ENCODE measurements around the gene SERPINB13.

SERPINB13 gene

GRCh38 chr18:63592471-63592870 is 5.3 kb downstream of the SERPINB13 start:
- H3K27me3 ChIP-seq (ENCODE audit: insufficient read depth, low read length, poor library complexity, severe bottlenecking), result peaks cover 1% of the 10 kb centered on the region
- H3K9ac ChIP-seq (ENCODE audit: low read depth, low read length, poor library complexity, severe bottlenecking), result no peak overlapping the region
- H3F3A ChIP-seq (ENCODE audit: low read depth), result no peaks in the 10 kb centered on the region
- no peaks in the 10 kb centered on the region for H3K79me2 ChIP-seq (ENCODE audit: insufficient read depth, low read length)
- TF ChIP-seq, protein P1, sequence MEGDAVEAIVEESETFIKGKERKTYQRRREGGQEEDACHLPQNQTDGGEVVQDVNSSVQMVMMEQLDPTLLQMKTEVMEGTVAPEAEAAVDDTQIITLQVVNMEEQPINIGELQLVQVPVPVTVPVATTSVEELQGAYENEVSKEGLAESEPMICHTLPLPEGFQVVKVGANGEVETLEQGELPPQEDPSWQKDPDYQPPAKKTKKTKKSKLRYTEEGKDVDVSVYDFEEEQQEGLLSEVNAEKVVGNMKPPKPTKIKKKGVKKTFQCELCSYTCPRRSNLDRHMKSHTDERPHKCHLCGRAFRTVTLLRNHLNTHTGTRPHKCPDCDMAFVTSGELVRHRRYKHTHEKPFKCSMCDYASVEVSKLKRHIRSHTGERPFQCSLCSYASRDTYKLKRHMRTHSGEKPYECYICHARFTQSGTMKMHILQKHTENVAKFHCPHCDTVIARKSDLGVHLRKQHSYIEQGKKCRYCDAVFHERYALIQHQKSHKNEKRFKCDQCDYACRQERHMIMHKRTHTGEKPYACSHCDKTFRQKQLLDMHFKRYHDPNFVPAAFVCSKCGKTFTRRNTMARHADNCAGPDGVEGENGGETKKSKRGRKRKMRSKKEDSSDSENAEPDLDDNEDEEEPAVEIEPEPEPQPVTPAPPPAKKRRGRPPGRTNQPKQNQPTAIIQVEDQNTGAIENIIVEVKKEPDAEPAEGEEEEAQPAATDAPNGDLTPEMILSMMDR (conservative IDR thresholded peaks at IDR 0.05; ENCODE audit: low read length), result no peak
- no peak for TF ChIP-seq EZH2phosphoT487 (IDR thresholded peaks at IDR 0.05; ENCODE audit: borderline replicate concordance)
- H4K20me1 ChIP-seq (ENCODE audit: insufficient read depth, low read length, poor library complexity, severe bottlenecking), result no peaks in the 10 kb centered on the region
- no peak overlapping the region for H3K4me2 ChIP-seq (ENCODE audit: low read depth, low read length, poor library complexity, severe bottlenecking)
- no peaks in the 10 kb centered on the region for H3K36me3 ChIP-seq (ENCODE audit: insufficient read depth, low read length)
- no peak overlapping the region for H2AFZ ChIP-seq (ENCODE audit: low read length)
- no peak overlapping the region for H3K4me3 ChIP-seq (ENCODE audit: low read length, poor library complexity, severe bottlenecking)
- H3K9me3 ChIP-seq (ENCODE audit: insufficient read depth, low read depth, low read length), result no peaks in the 10 kb centered on the region
- no peaks in the 10 kb centered on the region for H3K4me1 ChIP-seq (ENCODE audit: insufficient read depth, low read length, poor library complexity, severe bottlenecking)
- no peaks in the 10 kb centered on the region for H3K9me2 ChIP-seq (replicated peaks; ENCODE audit: low read depth, low read length)

GRCh38 chr18:63596964-63597363 is 9.8 kb downstream of the SERPINB13 start:
- H3K9me3 ChIP-seq (ENCODE audit: insufficient read depth, low read depth, low read length), result no peaks in the 10 kb centered on the region
- no peak for TF ChIP-seq EZH2phosphoT487 (IDR thresholded peaks at IDR 0.05; ENCODE audit: borderline replicate concordance)
- TF ChIP-seq, protein P1 (conservative IDR thresholded peaks at IDR 0.05; ENCODE audit: low read length), result no peak
- no peak overlapping the region for H2AFZ ChIP-seq (ENCODE audit: low read length)

GRCh38 chr18:63603355-63603754 is 16.2 kb downstream of the SERPINB13 start:
- Histone ChIP-seq H4K20me1 (ENCODE audit: insufficient read depth, low read length, poor library complexity, severe bottlenecking) (no peaks in the 10 kb centered on the region), H3K36me3 (ENCODE audit: insufficient read depth, low read length) (no peaks in the 10 kb centered on the region), H3K4me2 (ENCODE audit: low read depth, low read length, poor library complexity, severe bottlenecking) (no peak overlapping the region), H3K9me2 (replicated peaks; ENCODE audit: low read depth, low read length) (no peaks in the 10 kb centered on the region), H3K4me1 (ENCODE audit: insufficient read depth, low read length, poor library complexity, severe bottlenecking) (no peaks in the 10 kb centered on the region), H3K9ac (ENCODE audit: low read depth, low read length, poor library complexity, severe bottlenecking) (no peak overlapping the region), H3K79me2 (ENCODE audit: insufficient read depth, low read length) (no peaks in the 10 kb centered on the region), H3K9me3 (ENCODE audit: insufficient read depth, low read depth, low read length) (no peaks in the 10 kb centered on the region), H3K27me3 (ENCODE audit: insufficient read depth, low read length, poor library complexity, severe bottlenecking) (no peaks in the 10 kb centered on the region), H3F3A (ENCODE audit: low read depth) (no peaks in the 10 kb centered on the region), H2AFZ (ENCODE audit: low read length) (no peak overlapping the region), H3K4me3 (ENCODE audit: low read length, poor library complexity, severe bottlenecking) (no peak overlapping the region)
- TF ChIP-seq EZH2phosphoT487 (IDR thresholded peaks at IDR 0.05; ENCODE audit: borderline replicate concordance), result no peak
- TF ChIP-seq, protein P1 (conservative IDR thresholded peaks at IDR 0.05; ENCODE audit: low read length), result no peak

More at GRCh38 chr18:63596964-63597363, 9.8 kb downstream of the SERPINB13 start:
- no peaks in the 10 kb centered on the region for H3K36me3 ChIP-seq (ENCODE audit: insufficient read depth, low read length)
- no peaks in the 10 kb centered on the region for H4K20me1 ChIP-seq (ENCODE audit: insufficient read depth, low read length, poor library complexity, severe bottlenecking)
- H3K27me3 ChIP-seq (ENCODE audit: insufficient read depth, low read length, poor library complexity, severe bottlenecking), result no peaks in the 10 kb centered on the region
- H3F3A ChIP-seq (ENCODE audit: low read depth), result no peaks in the 10 kb centered on the region
- no peaks in the 10 kb centered on the region for H3K9me2 ChIP-seq (replicated peaks; ENCODE audit: low read depth, low read length)
- no peaks in the 10 kb centered on the region for H3K4me1 ChIP-seq (ENCODE audit: insufficient read depth, low read length, poor library complexity, severe bottlenecking)
- no peak overlapping the region for H3K4me2 ChIP-seq (ENCODE audit: low read depth, low read length, poor library complexity, severe bottlenecking)
- no peak overlapping the region for H3K9ac ChIP-seq (ENCODE audit: low read depth, low read length, poor library complexity, severe bottlenecking)
- no peaks in the 10 kb centered on the region for H3K79me2 ChIP-seq (ENCODE audit: insufficient read depth, low read length)
- no peak overlapping the region for H3K4me3 ChIP-seq (ENCODE audit: low read length, poor library complexity, severe bottlenecking)

All from Loucy (cell line).